Activated T-cell treated with anti-CD3 and anti-CD28 coated beads for 24 hours (primary cell): ENCODE measurements around the gene EPHA5.

Experiments used
- DNase-seq: peaks from one replicate; pipeline ENCODE4 v3.0.0-alpha.2; 2020; ENCODE audit warnings: low read depth

EPHA5 gene

GRCh38 chr4:65624651-65625050 is 45.6 kb downstream of the EPHA5 start:
- no peak for DNase-seq

GRCh38 chr4:65623506-65623905 is 46.8 kb downstream of the EPHA5 start:
- DNase-seq = no peak

- no peak for DNase-seq
Measured at GRCh38 chr4:65617416-65617815, 52.9 kb downstream of the EPHA5 start.

- no peak for DNase-seq
Measured at GRCh38 chr4:65604515-65604914, 65.8 kb downstream of the EPHA5 start.

- DNase-seq = no peak
Measured at GRCh38 chr4:65600656-65601055, 69.6 kb downstream of the EPHA5 start.

GRCh38 chr4:65599340-65599739 is 70.9 kb downstream of the EPHA5 start:
- DNase-seq = no peak

GRCh38 chr4:65597697-65598096 is 72.6 kb downstream of the EPHA5 start:
- no peak for DNase-seq

- DNase-seq = no peak
Measured at GRCh38 chr4:65592089-65592488, 78.2 kb downstream of the EPHA5 start.

- DNase-seq = no peak
Measured at GRCh38 chr4:65589921-65590320, 80.4 kb downstream of the EPHA5 start.

- DNase-seq = no peak
Measured at GRCh38 chr4:65589331-65589730, 81.0 kb downstream of the EPHA5 start.

GRCh38 chr4:65580551-65580950 is 89.7 kb downstream of the EPHA5 start:
- no peak for DNase-seq

GRCh38 chr4:65566473-65566872 is 103.8 kb downstream of the EPHA5 start:
- DNase-seq = no peak

GRCh38 chr4:65561164-65561563 is 109.1 kb downstream of the EPHA5 start:
- no peak for DNase-seq

GRCh38 chr4:65559270-65559669 is 111.0 kb downstream of the EPHA5 start:
- DNase-seq = no peak

GRCh38 chr4:65552057-65552456 is 118.2 kb downstream of the EPHA5 start:
- DNase-seq = no peak

- no peak for DNase-seq
Measured at GRCh38 chr4:65550500-65550899, 119.8 kb downstream of the EPHA5 start.

- no peak for DNase-seq
Measured at GRCh38 chr4:65546882-65547416, 123.3 kb downstream of the EPHA5 start.

- no peak for DNase-seq
Measured at GRCh38 chr4:65538571-65538970, 131.7 kb downstream of the EPHA5 start.

- DNase-seq = no peak
Measured at GRCh38 chr4:65535113-65535512, 135.2 kb downstream of the EPHA5 start.

- no peak for DNase-seq
Measured at GRCh38 chr4:65521666-65522065, 148.6 kb downstream of the EPHA5 start.

- no peak for DNase-seq
Measured at GRCh38 chr4:65515646-65516045, 154.6 kb downstream of the EPHA5 start.

- no peak for DNase-seq
Measured at GRCh38 chr4:65510976-65511375, 159.3 kb downstream of the EPHA5 start.

GRCh38 chr4:65508168-65508567 is 162.1 kb downstream of the EPHA5 start:
- no peak for DNase-seq

- no peak for DNase-seq
Measured at GRCh38 chr4:65502131-65502701, 168.1 kb downstream of the EPHA5 start.
